Neural progenitor cell (in vitro differentiated cells): Measurements from ENCODE around the gene KCNJ15. TPM values are rescaled to one million over a fixed set of nuclear protein-coding genes. Genes with fewer than 3 reads are reported as not detected.

Source experiments
- DNase-seq: peaks from one replicate; pipeline ENCODE4 v3.0.0-alpha.2; 2016; ENCODE audit warnings: low spot score
- H2AFZ ChIP-seq: fragments of 200-600 bp; sonication (generic); replicated peaks from 2 replicates; pipeline ENCODE4 v1.6.1; 2016; ENCODE audit warnings: antibody characterized with exemption
- H3F3A ChIP-seq: fragments of 200-600 bp; sonication (generic); 2 replicates; pipeline ENCODE4 v1.6.1; 2016; ENCODE audit warnings: antibody characterized with exemption, low read depth
- H3K27ac ChIP-seq: fragments of 200-600 bp; sonication (generic); 2 replicates; pipeline ENCODE4 v1.5.1; 2016; ENCODE audit warnings: mild to moderate bottlenecking
- H3K27me3 ChIP-seq: fragments of 200-600 bp; sonication (generic); 2 replicates; pipeline ENCODE4 v1.6.1; 2016; ENCODE audit warnings: mild to moderate bottlenecking, moderate library complexity
- H3K36me3 ChIP-seq: fragments of 200-600 bp; sonication (generic); 2 replicates; pipeline ENCODE4 v1.5.1; 2016
- H3K4me1 ChIP-seq: fragments of 200-600 bp; sonication (generic); 2 replicates; pipeline ENCODE4 v1.6.1; 2016; ENCODE audit warnings: mixed run types
- H3K4me2 ChIP-seq: fragments of 200-600 bp; sonication (generic); 2 replicates; pipeline ENCODE4 v1.6.1; 2016
- H3K4me3 ChIP-seq: fragments of 200-600 bp; sonication (generic); 2 replicates; pipeline ENCODE4 v1.5.1; 2016
- H3K79me2 ChIP-seq: fragments of 200-600 bp; sonication (generic); 2 replicates; pipeline ENCODE4 v1.6.1; 2016; ENCODE audit warnings: low read depth
- H3K9ac ChIP-seq: fragments of 200-600 bp; sonication (generic); 2 replicates; pipeline ENCODE4 v1.6.1; 2016
- H3K9me3 ChIP-seq: fragments of 200-600 bp; sonication (generic); 2 replicates; pipeline ENCODE4 v1.5.1; 2016; ENCODE audit warnings: low read depth
- H4K20me1 ChIP-seq: fragments of 200-600 bp; sonication (generic); 2 replicates; pipeline ENCODE4 v1.6.1; 2016; ENCODE audit warnings: low read depth
- H3K27ac Mint-ChIP-seq: 3 replicates; pipeline ENCODE4 v1.8.0; 2021; ENCODE audit warnings: mixed read lengths
- H3K27me3 Mint-ChIP-seq: 2 replicates; pipeline ENCODE4 v1.8.0; 2022; ENCODE audit warnings: low read depth, mild to moderate bottlenecking, inconsistent platforms, moderate library complexity, mixed read lengths; ENCODE audit not compliant: insufficient read depth
- H3K36me3 Mint-ChIP-seq: 3 replicates; pipeline ENCODE4 v1.8.0; 2021; ENCODE audit warnings: mixed read lengths
- H3K4me1 Mint-ChIP-seq: 3 replicates; pipeline ENCODE4 v1.8.0; 2021; ENCODE audit warnings: mixed read lengths
- H3K4me3 Mint-ChIP-seq: 3 replicates; pipeline ENCODE4 v1.8.0; 2021; ENCODE audit warnings: mild to moderate bottlenecking, moderate library complexity, mixed read lengths
- H3K9me3 Mint-ChIP-seq: 3 replicates; pipeline ENCODE4 v1.8.0; 2020; ENCODE audit warnings: mixed read lengths
- CTCF ChIP-seq: fragments of 200-600 bp; sonication (generic); IDR thresholded peaks from 2 replicates; pipeline ENCODE4 v1.5.1; 2017; ENCODE audit warnings: antibody characterized with exemption, mild to moderate bottlenecking
- EZH2 ChIP-seq: fragments of 200-600 bp; sonication (generic); IDR thresholded peaks from 2 replicates; pipeline ENCODE4 v1.6.1; 2017; ENCODE audit warnings: antibody characterized with exemption, mild to moderate bottlenecking, moderate library complexity
- EZH2phosphoT487 ChIP-seq: fragments of 200-600 bp; sonication (generic); IDR thresholded peaks from 2 replicates; pipeline ENCODE4 v1.6.1; 2017; ENCODE audit warnings: antibody characterized with exemption
- total RNA-seq: library from RNA; depleted of rRNA; stranded (reverse); fragments of >200 nt; gene quantifications from 2 replicates; pipeline ENCODE4 v1.2.3, GENCODE V29; 2015; ENCODE audit warnings: low replicate concordance

Gene KCNJ15
- total RNA-seq, 1 donor from 2014 or later, result not detected

- Histone ChIP-seq H3K27ac (no peak overlapping the region), H2AFZ (no peak overlapping the region), H3K4me2 (no peak overlapping the region), H4K20me1 (no peaks in the 10 kb centered on the region), H3K27me3 (no peaks in the 10 kb centered on the region), H3K79me2 (no peaks in the 10 kb centered on the region), H3K4me3 (no peak overlapping the region), H3K4me1 (peaks cover 13% of the 10 kb centered on the region), H3K36me3 (no peaks in the 10 kb centered on the region), H3F3A (peaks cover 17% of the 10 kb centered on the region), H3K9me3 (no peaks in the 10 kb centered on the region), H3K9ac (no peak overlapping the region)
- peak; percentile 9 for DNase-seq
- Mint-ChIP-seq H3K27me3 (no peaks in the 10 kb centered on the region), H3K4me3 (no peak overlapping the region), H3K4me1 (peaks cover 8% of the 10 kb centered on the region), H3K27ac (no peak overlapping the region), H3K36me3 (no peaks in the 10 kb centered on the region), H3K9me3 (no peaks in the 10 kb centered on the region)
- TF ChIP-seq EZH2, result no peak
- TF ChIP-seq CTCF, result no peak
- no peak for TF ChIP-seq EZH2phosphoT487
Observed at GRCh38 chr21:38307771-38308531, 51.2 kb downstream of the KCNJ15 start.

DNA sequence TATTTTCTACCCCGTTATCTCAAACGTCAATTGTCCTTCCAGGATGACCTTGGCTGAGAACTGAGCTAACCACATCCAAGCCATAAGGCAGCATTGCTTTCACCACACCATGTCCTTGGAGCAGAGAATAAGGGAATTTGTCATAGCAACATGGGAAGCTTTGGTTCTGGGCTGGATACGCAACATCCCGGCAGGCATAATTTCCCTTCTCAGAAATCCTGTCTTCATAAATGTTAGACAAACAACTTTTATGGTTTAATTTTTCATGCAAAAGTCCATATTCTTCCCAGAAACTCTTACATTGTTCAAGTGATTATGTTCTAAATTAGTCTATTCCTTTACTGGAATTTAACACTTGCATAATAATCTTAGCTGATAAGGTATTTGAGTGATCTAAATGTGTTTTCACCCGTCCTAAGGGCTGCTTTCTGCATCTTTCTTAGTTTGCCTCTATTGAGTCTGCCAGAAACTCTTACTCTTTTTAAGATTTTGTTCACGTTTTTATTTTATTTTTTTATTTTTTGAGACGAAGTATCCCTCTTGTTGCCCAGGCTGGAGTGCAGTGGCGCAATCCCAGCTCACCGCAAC, 51.8 kb downstream of the KCNJ15 start:
- H3K36me3 Mint-ChIP-seq, result no peaks in the 10 kb centered on the region
- no peak overlapping the region for H3K4me3 ChIP-seq
- peaks cover 8% of the 10 kb centered on the region for H3K4me1 Mint-ChIP-seq
- no peak overlapping the region for H3K4me3 Mint-ChIP-seq
- no peaks in the 10 kb centered on the region for H3K79me2 ChIP-seq
- H3K36me3 ChIP-seq, result no peaks in the 10 kb centered on the region
- H3K4me2 ChIP-seq, result no peak overlapping the region
- no peak overlapping the region for H3K27ac ChIP-seq
- H3K27me3 ChIP-seq, result no peaks in the 10 kb centered on the region
- TF ChIP-seq EZH2, result no peak
- no peak for TF ChIP-seq EZH2phosphoT487
- TF ChIP-seq CTCF, result no peak
- no peaks in the 10 kb centered on the region for H3K9me3 ChIP-seq
- no peaks in the 10 kb centered on the region for H3K27me3 Mint-ChIP-seq
- no peak for DNase-seq
- H3K9me3 Mint-ChIP-seq, result no peaks in the 10 kb centered on the region
- no peak overlapping the region for H3K9ac ChIP-seq
- H3K4me1 ChIP-seq, result peaks cover 13% of the 10 kb centered on the region
- no peak overlapping the region for H3K27ac Mint-ChIP-seq
- H2AFZ ChIP-seq, result no peak overlapping the region
- H4K20me1 ChIP-seq, result no peaks in the 10 kb centered on the region
- H3F3A ChIP-seq, result peaks cover 17% of the 10 kb centered on the region

GRCh38 chr21:38310646-38311485, 54.1 kb downstream of the KCNJ15 start:
- Histone ChIP-seq H4K20me1 (no peaks in the 10 kb centered on the region), H3K79me2 (no peaks in the 10 kb centered on the region), H3K27ac (peak overlapping the region; percentile 41), H3F3A (peaks cover 17% of the 10 kb centered on the region), H3K27me3 (no peaks in the 10 kb centered on the region), H3K4me3 (no peak overlapping the region), H3K4me1 (peaks cover 13% of the 10 kb centered on the region), H3K36me3 (no peaks in the 10 kb centered on the region), H2AFZ (peak overlapping the region; percentile 60), H3K9ac (no peak overlapping the region), H3K9me3 (no peaks in the 10 kb centered on the region), H3K4me2 (peak overlapping the region; percentile 39)
- Mint-ChIP-seq H3K27ac (no peak overlapping the region), H3K36me3 (no peaks in the 10 kb centered on the region), H3K27me3 (no peaks in the 10 kb centered on the region), H3K4me3 (no peak overlapping the region), H3K9me3 (no peaks in the 10 kb centered on the region), H3K4me1 (peaks cover 18% of the 10 kb centered on the region)
- DNase-seq, result peak; percentile 47
- TF ChIP-seq CTCF (no peak), EZH2 (no peak), EZH2phosphoT487 (no peak)
